GM12873 (cell line): ENCODE data around the gene MKI67.

Experiments used
- CTCF ChIP-seq: IDR thresholded peaks from 2 replicates; pipeline ENCODE4 v1.5.1; 2012; ENCODE audit warnings: low read depth, mild to moderate bottlenecking, moderate library complexity, low read length, control low read depth; ENCODE audit not compliant: insufficient read depth; ENCODE audit errors: missing control alignments

Gene MKI67

GRCh38 chr10:128049226-128050120 lies 76.8 kb downstream of the MKI67 start:
- no peak for TF ChIP-seq CTCF

- TF ChIP-seq CTCF, result no peak
Measured at GRCh38 chr10:128048819-128049210, 77.4 kb downstream of the MKI67 start.

- no peak for TF ChIP-seq CTCF
Measured at GRCh38 chr10:128047991-128048818, 78.0 kb downstream of the MKI67 start.

- TF ChIP-seq CTCF, result no peak
Measured at GRCh38 chr10:128047351-128047750, 78.9 kb downstream of the MKI67 start.

GRCh38 chr10:128046953-128047290 lies 79.3 kb downstream of the MKI67 start:
- TF ChIP-seq CTCF, result no peak
